Fibroblast of lung (primary cell): ENCODE results near the gene NEAT1. TPM values are rescaled to one million over a fixed set of nuclear protein-coding genes. Genes with fewer than 3 reads are reported as not detected.

ENCODE experiments used
- DNase-seq, 2 donors: peaks; one replicate each; pipeline versions ENCODE4 v3.0.0 to v3.0.0-alpha.2; 2010; ENCODE audit warnings: low read depth in 2 of 2
- H2AFZ ChIP-seq: 2 replicates; pipeline ENCODE4 v1.5.1; 2012; ENCODE audit warnings: low read length, control low read depth, inconsistent platforms
- H3K27ac ChIP-seq: 2 replicates; pipeline ENCODE4 v1.5.1; 2011; ENCODE audit warnings: low read length, control low read depth; ENCODE audit not compliant: insufficient read depth
- H3K27me3 ChIP-seq: 2 replicates; pipeline ENCODE4 v1.5.1; 2011; ENCODE audit warnings: mild to moderate bottlenecking, low read length; ENCODE audit not compliant: control insufficient read depth, insufficient read depth
- H3K36me3 ChIP-seq: 2 replicates; pipeline ENCODE4 v1.5.1; 2011; ENCODE audit warnings: low read length; ENCODE audit not compliant: control insufficient read depth, insufficient read depth
- H3K4me1 ChIP-seq: 2 replicates; pipeline ENCODE4 v1.5.1; 2011; ENCODE audit warnings: low read length; ENCODE audit not compliant: control insufficient read depth, insufficient read depth; ENCODE audit errors: extremely low read depth
- H3K4me2 ChIP-seq: 2 replicates; pipeline ENCODE4 v1.5.1; 2011; ENCODE audit warnings: low read length, control low read depth; ENCODE audit not compliant: insufficient read depth; ENCODE audit errors: extremely low read depth
- H3K4me3 ChIP-seq, 4 experiments: fragments of 200-600 bp in 1 of 4; sonication (generic) in 1 of 4; replicated peaks in 1 of 4; 2 replicates each; pipeline ENCODE4 v1.5.1; 2011 to 2016; ENCODE audit warnings: low read length in 4 of 4, low read depth in 3 of 4, mild to moderate bottlenecking in 3 of 4, control low read depth in 2 of 4, inconsistent platforms in 1 of 4, mixed read lengths in 1 of 4; ENCODE audit not compliant: insufficient read depth in 1 of 4; ENCODE audit errors: control extremely low read depth in 1 of 4
- H3K79me2 ChIP-seq: 2 replicates; pipeline ENCODE4 v1.5.1; 2012; ENCODE audit warnings: mild to moderate bottlenecking, low read length, inconsistent platforms; ENCODE audit not compliant: control insufficient read depth, insufficient read depth
- H3K9ac ChIP-seq: 2 replicates; pipeline ENCODE4 v1.5.1; 2011; ENCODE audit warnings: mild to moderate bottlenecking, low read length, control low read depth; ENCODE audit not compliant: insufficient read depth
- H3K9me3 ChIP-seq: 2 replicates; pipeline ENCODE4 v1.5.1; 2012; ENCODE audit warnings: low read depth, low read length; ENCODE audit not compliant: control insufficient read depth, insufficient read depth
- H4K20me1 ChIP-seq: 2 replicates; pipeline ENCODE4 v1.5.1; 2011; ENCODE audit warnings: low read length; ENCODE audit not compliant: control insufficient read depth, insufficient read depth; ENCODE audit errors: extremely low read depth
- CTCF ChIP-seq, 2 donors: IDR thresholded peaks in 1 of 2; conservative IDR thresholded peaks in 1 of 2; 1 replicate in 1 of 2; 2 replicates in 1 of 2; pipeline ENCODE4 v1.5.1; 2011 to 2012; ENCODE audit warnings: low read length in 2 of 2, control low read depth in 1 of 2, inconsistent platforms in 1 of 2, low read depth in 1 of 2, mild to moderate bottlenecking in 1 of 2
- EZH2 ChIP-seq: IDR thresholded peaks from 2 replicates; pipeline ENCODE4 v1.5.1; 2012; ENCODE audit warnings: low read length, control low read depth, mild to moderate bottlenecking; ENCODE audit errors: missing control alignments
- polyA plus RNA-seq, 2 donors: library from polyadenylated mRNA; depleted of rRNA in 1 of 2; stranded (reverse) in 1 of 2; unstranded in 1 of 2; fragments of >200 nt; gene quantifications; 2 replicates each; pipeline ENCODE4 v1.2.1, GENCODE V29; 2011 to 2012; ENCODE audit warnings: missing spikeins in 1 of 2
- total RNA-seq: library from RNA; depleted of rRNA; stranded (reverse); fragments of >200 nt; gene quantifications from 2 replicates; pipeline ENCODE4 v1.2.1, GENCODE V29; 2014

The NEAT1 gene
- total and polyA plus RNA-seq, 2 donors (not counting 1 experiment from before 2014, with no cell fraction given): 40.9 to 299 TPM

- Histone ChIP-seq H3K4me1 (no peaks in the 10 kb centered on the region), H3K9ac (no peak overlapping the region), H4K20me1 (no peaks in the 10 kb centered on the region), H3K27me3 (no peaks in the 10 kb centered on the region), H2AFZ (no peak overlapping the region), H3K9me3 (no peaks in the 10 kb centered on the region), H3K27ac (no peak overlapping the region), H3K79me2 (no peaks in the 10 kb centered on the region), H3K36me3 (no peaks in the 10 kb centered on the region), H3K4me3 (no peak overlapping the region), H3K4me2 (no peak overlapping the region)
- no peak for TF ChIP-seq CTCF (conservative IDR thresholded peaks at IDR 0.05 in 1 of 2, IDR thresholded peaks at IDR 0.05 in 1 of 2; ENCODE audit: low read depth in 1 of 2, low read length in 2 of 2)
- no peak for TF ChIP-seq EZH2
- DNase-seq: no peak
These were observed 46.4 kb upstream of the NEAT1 start for GRCh38 chr11:65376138-65376713.

- no peaks in the 10 kb centered on the region for H3K36me3 ChIP-seq
- H3K9me3 ChIP-seq: no peaks in the 10 kb centered on the region
- no peak overlapping the region for H3K4me3 ChIP-seq
- H3K4me2 ChIP-seq: no peak overlapping the region
- DNase-seq: no peak
- TF ChIP-seq EZH2 (no peak), CTCF (conservative IDR thresholded peaks at IDR 0.05 in 1 of 2, IDR thresholded peaks at IDR 0.05 in 1 of 2; ENCODE audit: low read depth in 1 of 2, low read length in 2 of 2) (no peak)
- no peaks in the 10 kb centered on the region for H4K20me1 ChIP-seq
- no peak overlapping the region for H3K9ac ChIP-seq
- no peak overlapping the region for H3K27ac ChIP-seq
- no peaks in the 10 kb centered on the region for H3K79me2 ChIP-seq
- peaks cover 4% of the 10 kb centered on the region for H3K4me1 ChIP-seq
- H2AFZ ChIP-seq: no peak overlapping the region
- no peaks in the 10 kb centered on the region for H3K27me3 ChIP-seq
These were observed 45.6 kb upstream of the NEAT1 start for GRCh38 chr11:65377036-65377435.

- no peaks in the 10 kb centered on the region for H4K20me1 ChIP-seq
- no peak overlapping the region for H3K9ac ChIP-seq
- no peak for DNase-seq
- no peak overlapping the region for H3K4me2 ChIP-seq
- H3K4me1 ChIP-seq: peaks cover 7% of the 10 kb centered on the region
- no peak for TF ChIP-seq CTCF (conservative IDR thresholded peaks at IDR 0.05 in 1 of 2, IDR thresholded peaks at IDR 0.05 in 1 of 2; ENCODE audit: low read depth in 1 of 2, low read length in 2 of 2)
- no peak for TF ChIP-seq EZH2
- no peak overlapping the region for H2AFZ ChIP-seq
- H3K4me3 ChIP-seq: no peak overlapping the region
- H3K9me3 ChIP-seq: no peaks in the 10 kb centered on the region
- H3K36me3 ChIP-seq: no peaks in the 10 kb centered on the region
- no peaks in the 10 kb centered on the region for H3K79me2 ChIP-seq
- no peak overlapping the region for H3K27ac ChIP-seq
- no peaks in the 10 kb centered on the region for H3K27me3 ChIP-seq
These were observed 44.8 kb upstream of the NEAT1 start for GRCh38 chr11:65377777-65378176.
